DMS53 treated with DMSO at 0.1 percent for 48 hours (cell line): ENCODE data around the gene FAM9C.
"Not testable (repeated sequence)": the region's sequence is repeated elsewhere in the genome, so short reads cannot be mapped to it uniquely, and the experiment has no call there.

Experiments used
- DNase-seq: peaks from one replicate; lab custom pipeline; 2025; ENCODE audit not compliant: unreplicated experiment; lab: John Stamatoyannopoulos, UW

The FAM9C gene

DNA sequence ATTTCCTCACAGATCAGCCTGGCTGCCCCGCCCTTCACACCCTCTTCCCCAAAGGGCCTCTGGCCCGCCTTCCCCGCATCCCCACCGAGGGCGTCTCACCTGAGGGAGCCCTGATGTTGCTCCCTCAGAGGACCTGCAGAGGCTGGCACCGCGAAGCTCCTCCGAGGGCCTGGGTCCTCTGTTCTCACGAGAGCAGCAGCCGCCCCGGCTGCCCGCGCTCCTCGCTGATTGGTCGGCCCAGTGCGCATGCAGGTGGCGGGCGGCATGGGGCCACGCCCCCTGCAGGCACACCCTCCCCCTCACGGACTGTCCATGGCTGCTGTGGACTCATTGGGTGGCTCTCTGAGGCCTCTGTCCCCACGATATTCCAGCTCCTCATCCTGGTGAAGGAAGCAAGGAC lies at the start of gene FAM9C:
FAM9C (minus strand) TSS at position 180 of the 400 bp plus-strand sequence. CDS start 831 bp downstream, outside the sequence.
- no peak for DNase-seq

GRCh38 chrX:13093529-13094140 lies 49.2 kb upstream of the FAM9C start:
- DNase-seq, result no peak

DNA sequence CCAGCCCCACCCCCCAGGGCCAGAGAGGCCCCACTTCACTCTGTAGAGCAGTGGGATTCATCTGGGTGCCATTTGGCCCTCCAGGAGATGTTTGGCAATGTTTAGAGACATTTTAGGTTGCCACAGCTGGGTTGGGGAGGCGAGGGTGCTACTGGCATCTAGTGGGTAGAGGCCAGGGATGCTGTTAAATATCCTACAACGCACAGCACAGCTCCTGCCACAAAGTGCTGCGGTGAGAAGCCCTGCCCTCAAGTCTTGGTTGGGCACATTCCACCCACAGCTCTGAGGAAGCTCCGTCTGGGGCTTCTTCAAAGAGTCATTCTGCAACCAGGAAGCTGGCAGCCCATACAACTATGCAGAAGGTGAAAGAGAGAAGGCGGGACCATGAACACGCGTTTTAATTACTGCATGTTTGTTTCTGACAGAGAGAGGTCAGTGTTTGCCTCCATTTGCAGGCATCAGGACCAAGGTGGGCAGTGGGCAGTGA lies 48.1 kb upstream of the FAM9C start:
- no peak for DNase-seq

GRCh38 chrX:13091111-13091765 lies 46.8 kb upstream of the FAM9C start:
- no peak for DNase-seq

- no peak for DNase-seq
Measured at GRCh38 chrX:13090339-13091110, 46.1 kb upstream of the FAM9C start.

- no peak for DNase-seq
Measured at GRCh38 chrX:13090027-13090338, 45.6 kb upstream of the FAM9C start.

- DNase-seq, result no peak
Measured at GRCh38 chrX:13088156-13088487, 43.7 kb upstream of the FAM9C start.

DNA sequence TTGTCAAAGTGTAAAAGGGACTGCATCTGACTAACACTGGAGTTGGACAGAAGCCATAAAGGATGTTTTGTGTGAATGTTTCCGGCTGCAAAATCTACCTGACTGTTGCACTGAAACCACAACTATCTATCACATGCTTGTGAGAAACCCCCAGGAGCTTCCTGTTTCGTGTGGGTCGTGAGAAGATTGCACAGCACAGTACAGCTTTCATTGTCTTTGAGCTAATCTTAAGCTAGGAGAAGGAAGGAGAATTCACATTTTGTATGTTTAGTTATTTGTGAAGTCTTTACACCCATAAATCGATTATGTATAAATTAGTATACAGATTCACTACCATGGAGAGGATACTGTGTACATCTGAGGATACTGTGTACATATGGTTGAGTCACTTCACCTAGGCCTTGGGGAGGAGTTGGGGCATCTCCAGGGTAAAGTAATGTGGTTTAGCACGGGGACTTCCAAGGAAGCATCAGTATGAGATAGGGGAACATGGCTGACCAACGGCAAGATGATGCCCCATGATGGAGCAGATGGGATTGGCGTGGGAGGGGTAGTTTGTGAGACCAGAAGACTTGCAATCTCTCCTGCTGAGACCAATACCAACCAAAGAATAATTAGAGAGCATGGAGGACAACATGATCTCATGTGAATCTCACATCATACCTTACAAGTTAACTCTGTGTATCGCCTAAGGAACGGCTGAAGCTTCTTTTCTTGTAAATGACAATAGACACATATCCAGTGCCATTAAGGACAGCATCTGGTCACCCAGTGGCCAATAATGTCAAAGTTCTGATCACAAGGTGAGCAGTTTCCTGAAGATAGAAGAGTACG lies 43.1 kb upstream of the FAM9C start:
- no peak for DNase-seq

DNA sequence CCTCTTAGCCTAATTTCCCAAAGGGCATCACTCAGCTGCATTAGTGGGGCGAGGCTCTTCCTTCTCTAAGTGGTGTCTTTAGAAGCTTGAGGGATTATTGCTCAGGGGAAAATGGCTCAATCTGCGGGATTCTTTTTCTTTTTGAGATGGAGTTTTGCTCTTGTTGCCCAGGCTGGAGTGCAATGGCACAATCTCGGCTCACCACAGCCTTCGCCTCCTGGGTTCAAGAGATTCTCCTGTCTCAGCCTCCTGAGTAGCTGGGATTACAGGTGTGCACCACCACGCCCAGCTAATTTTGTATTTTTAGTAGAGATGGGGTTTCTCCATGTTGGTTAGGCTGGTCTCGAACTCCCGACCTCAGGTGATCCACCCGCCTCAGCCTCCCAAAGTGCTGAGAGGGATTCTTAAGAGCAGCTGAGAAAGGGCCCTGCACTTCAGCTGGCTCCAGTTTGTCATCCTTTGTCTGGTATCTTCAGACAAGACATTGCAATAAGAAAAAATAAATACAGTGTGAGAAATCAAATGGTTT lies 42.4 kb upstream of the FAM9C start:
- not testable (repeated sequence) for DNase-seq

GRCh38 chrX:13086076-13086475 lies 41.7 kb upstream of the FAM9C start:
- no peak for DNase-seq

- no peak for DNase-seq
Measured at GRCh38 chrX:13085526-13085925, 41.1 kb upstream of the FAM9C start.

- DNase-seq, result no peak
Measured at GRCh38 chrX:13084611-13085010, 40.2 kb upstream of the FAM9C start.

DNA sequence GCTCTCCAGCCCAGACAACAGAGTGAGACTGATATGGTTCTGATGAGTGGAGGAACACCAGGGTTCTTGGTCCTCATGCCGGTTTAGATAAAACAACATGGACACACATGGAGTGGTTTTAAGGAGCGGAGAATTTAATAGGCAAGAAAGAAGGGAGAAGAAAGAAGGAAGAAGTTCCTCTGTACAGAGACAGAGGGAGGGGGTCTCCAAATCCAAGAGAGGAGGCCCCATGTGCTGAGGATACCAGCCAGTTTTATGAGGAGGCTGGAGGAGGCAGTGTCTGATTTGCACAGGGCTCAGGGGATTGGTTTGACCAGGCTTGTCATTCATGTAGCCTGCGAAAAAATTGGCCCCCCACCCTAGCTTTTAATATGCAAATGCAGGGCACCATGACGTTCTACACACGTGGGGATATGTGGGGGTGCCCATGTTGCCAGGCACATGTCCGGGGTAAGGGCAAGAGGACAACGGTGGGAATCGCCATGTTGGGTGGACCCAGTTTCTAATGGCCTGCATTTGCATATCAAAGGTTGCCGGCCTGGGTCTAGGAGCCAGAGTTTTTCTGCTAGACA lies 39.4 kb upstream of the FAM9C start:
- DNase-seq, result not testable (repeated sequence)

GRCh38 chrX:13082206-13083065 lies 38.0 kb upstream of the FAM9C start:
- DNase-seq, result no peak

DNA sequence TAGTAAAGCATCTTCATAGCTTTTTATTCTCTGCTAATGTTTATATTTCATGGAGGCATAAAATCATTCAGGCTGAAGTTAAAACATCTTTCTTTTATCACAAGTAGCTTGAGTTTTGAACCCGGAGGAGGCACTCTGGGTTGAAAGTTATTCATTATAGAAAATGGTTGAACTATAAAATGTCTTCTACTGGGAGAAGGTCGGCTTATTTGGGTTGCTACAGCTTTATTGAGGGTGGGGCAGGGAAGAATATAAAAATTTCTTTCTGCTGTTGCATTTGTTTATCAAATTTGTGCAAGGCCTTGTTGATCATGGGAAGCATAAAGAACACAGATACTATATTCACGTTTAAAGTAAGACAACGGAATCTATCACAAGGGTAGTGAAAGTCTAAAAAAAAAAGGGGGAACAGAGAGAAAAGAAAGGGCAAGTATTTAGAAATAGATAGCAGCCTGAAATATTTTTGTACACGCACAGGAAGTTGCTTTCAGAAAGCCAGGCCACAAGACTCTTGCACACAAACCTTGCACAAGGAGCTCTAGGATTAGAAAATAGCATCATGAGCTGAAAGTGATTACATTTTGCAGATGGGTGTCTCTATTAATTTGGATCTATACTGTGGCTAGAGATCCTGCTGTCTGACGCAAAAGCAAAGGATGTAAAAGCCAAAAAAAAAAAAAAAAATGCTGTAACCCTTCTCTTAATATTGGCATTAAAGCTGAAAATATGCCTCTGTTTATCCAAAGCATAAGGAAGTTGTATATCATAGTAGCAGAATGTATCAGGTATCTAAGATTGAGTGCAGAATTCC lies 37.2 kb upstream of the FAM9C start:
- DNase-seq, result no peak

GRCh38 chrX:13080128-13080795 lies 35.8 kb upstream of the FAM9C start:
- no peak for DNase-seq

DNA sequence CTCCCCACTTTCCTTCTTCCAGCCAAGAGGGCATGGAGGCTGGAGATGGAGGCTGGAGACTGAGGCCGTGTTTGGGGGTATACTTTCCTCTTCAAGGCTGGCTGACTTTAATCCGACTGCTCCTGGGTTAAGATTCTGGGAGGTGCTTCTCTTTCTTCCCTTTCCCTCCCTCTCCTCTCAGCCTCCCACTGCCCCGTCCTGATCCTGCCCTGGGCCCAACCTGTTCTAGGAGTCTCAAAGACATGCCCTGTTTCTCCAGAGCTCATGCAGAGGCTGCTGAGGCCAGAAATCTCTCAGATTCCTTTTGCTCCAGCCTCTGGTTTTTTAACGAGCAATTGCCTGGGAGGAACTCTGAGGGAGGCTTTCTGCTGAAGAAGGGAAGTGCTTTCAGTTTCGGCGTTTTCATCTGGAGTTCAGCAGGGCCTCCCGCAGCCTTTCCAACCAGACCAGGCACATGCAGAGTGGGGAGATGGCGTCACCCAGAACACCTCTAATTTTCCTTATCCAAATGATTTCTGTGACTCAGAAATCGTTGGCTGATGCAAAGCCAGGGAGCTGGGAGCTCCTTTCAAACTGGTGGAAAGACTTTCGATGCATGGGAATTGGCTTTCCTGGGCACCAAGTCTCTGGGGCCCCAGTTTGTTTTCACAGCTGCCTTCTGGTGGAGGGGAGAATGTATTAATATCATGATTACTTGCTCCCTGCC lies 34.5 kb upstream of the FAM9C start:
- DNase-seq, result no peak

- no peak for DNase-seq
Measured at GRCh38 chrX:13077168-13077567, 32.7 kb upstream of the FAM9C start.
